HG03575 (cell line): ENCODE data around the gene LTBP3.
"Not testable (repeated sequence)": the region's sequence is repeated elsewhere in the genome, so short reads cannot be mapped to it uniquely, and the experiment has no call there.

Experiments used
- ATAC-seq: cut with Tn5 transposase; IDR thresholded peaks from one replicate; pipeline ENCODE4 v1.9.1; 2021; ENCODE audit not compliant: unreplicated experiment, insufficient number of reproducible peaks, low FRiP score; ENCODE audit errors: extremely low read depth

LTBP3 gene

DNA sequence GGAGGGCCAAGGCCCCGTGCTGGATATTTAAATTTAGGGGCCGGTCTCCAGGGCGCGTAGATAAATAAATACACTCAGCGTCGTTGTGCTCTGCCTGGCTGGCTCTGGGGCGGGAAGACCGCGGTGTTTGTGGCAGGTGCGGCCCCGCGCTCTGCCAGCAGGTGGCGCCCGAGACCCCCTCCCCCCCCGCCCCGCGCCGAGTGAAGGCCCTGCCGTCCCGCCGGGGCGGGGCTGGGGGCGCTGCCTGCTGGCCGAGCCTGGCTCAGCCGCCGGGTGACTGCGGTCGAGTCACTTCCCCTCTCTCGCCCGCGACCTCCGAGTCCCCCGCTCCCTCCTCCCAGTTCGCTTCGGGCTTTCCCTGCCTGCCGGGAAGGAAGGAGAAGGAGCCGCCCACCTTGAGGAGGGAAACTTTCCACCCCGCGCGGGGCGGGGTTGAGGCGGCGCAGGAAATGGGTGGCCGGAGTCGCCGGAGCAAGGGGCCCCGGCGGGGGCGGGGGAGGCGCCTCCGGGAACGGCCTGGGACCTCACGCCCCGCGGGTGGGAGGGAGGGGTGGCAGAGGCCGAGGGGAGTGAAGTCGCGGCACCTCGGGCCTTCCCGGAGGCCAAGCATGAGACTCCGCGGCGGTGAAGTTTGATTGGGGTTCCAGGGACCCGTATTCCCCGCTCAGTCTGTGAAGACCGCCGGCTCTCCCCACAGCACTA is 16.1 kb upstream of the LTBP3 start:
- ATAC-seq: no peak

DNA sequence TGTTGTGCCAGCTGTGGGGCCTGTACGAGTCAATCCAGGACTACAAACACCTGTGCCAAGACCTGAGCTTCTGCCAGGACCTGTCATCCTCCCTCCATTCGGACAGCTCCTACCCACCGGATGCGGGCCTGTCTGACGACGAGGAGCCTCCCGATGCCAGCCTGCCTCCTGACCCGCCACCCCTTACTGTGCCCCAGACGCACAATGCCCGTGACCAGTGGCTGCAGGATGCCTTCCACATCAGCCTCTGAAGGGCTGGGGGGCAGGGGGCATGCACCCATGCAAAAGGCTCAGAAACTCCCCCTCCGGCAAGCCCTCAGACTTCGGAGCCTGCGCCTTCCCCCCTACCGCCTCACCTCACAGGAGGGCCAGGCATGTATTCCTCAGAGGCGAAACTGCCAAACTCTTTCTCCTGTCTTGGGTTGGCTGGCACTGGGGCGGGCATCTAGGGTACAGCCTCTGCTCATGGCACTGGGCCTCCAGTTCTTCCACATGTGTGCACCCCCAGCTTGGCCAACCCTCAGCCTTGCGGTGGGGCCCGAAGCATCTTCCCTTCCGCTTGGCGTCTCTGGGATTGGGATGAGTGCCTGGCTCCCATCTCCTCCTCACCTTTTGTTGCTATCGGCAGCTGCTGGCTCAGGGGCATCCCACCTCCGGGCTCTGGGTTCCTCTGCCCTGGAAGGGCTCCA is 15.4 kb upstream of the LTBP3 start:
- ATAC-seq: no peak

DNA sequence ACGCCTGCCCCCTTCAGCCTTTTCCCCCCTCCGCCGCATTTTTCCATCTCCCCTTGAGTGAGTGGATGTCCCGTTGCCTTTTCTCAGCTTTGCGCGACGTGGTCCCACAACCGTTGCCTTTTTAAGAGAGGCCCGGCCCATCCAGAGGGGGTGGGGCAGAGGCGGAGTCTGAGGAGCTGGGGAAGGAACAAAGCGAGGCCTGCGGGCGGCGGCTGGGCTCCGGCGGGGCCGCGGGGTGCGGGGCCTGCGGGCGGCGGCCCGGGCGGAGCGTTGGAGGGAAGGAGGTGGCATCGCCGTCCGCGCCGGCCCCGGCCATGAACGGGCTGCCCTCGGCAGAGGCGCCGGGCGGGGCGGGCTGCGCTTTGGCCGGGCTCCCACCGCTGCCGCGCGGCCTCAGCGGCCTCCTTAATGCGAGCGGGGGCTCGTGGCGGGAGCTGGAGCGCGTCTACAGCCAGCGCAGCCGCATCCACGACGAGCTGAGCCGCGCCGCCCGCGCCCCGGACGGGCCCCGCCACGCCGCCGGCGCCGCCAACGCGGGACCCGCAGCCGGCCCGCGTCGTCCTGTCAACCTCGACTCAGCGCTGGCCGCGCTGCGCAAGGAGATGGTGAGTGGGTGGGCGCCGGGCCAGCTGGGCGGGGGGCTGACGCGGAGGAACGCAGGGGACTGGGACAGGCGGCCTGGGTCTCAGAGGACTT is 14.3 kb upstream of the LTBP3 start, which contains the start of gene FAM89B:
Gene FAM89B, plus strand, starts transcription at position 183 of the 696 bp plus-strand sequence. Its CDS starts 132 bp downstream, at position 315.
- ATAC-seq: no peak

DNA sequence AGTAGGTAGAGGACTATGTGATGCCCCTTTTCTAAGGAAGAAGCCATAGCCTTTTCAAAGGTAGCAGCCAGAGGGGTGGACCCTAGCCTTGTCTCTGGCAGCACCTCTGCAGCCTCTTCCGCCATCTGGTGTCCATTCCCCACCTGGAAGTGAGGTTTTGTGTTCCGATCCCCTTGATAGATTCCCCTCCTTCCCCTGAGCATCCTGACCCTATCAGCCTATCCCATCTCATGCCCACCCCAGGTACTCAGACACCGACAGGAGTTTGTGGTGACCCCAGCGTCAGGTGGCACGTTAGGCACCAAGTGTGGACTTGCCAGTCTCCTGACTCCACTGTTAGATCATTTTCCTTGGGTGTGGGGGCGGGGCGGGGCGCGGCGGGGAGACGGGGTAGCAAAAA is 13.8 kb upstream of the LTBP3 start:
- ATAC-seq: no peak

DNA sequence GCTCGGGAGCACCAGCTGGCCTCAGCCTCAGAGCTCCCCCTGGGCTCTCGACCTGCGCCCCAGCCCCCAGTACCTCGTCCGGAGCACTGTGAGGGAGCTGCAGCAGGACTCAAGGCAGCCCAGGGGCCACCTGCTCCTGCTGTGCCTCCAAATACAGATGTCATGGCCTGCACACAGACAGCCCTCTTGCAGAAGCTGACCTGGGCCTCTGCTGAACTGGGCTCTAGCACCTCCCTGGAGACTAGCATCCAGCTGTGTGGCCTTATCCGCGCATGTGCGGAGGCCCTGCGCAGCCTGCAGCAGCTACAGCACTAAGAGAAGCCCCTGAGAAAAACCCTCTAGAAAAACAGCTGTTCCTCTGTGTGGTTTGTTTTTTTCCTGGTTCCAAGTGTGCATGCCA is 13.3 kb upstream of the LTBP3 start:
- no peak for ATAC-seq

DNA sequence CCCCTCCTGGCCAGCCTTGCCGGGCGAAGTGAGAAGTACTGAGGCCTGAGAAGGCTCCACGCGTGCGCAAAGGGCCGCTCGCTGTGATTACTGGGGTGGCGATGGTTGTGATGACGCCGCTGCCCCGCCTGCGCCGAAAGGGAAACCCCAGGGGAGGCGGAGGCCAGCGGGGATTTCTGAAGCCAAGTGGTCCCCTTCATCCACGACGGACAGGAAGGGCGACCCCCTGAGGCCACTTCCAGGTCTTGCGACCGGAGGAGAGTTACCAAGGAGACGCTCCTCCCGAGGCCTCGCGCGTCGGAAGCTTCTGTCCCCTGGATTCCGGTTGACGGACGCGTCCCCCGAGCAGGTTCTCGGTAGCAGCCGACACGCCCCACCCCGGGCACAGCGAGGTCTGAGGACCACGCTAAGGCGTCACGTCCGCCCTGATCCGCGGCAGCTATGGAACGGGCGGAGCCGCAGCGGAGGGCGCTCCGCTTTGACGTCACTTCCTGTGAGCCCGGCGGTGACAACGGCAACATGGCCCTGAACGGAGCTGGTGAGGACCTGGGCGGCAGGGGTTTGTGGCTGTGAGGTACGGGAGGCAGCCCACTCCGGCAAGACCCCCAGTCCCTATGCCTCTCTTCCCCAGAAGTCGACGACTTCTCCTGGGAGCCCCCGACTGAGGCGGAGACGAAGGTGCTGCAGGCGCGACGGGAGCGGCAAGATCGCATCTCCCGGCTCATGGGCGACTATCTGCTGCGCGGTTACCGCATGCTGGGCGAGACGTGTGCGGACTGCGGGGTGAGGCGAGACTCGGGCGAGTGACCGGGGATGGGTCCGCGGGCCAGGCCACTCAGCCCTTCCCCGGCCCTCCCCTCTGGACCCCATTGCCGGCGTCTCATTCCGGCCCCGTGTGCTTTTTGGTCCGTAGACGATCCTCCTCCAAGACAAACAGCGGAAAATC is 12.1 kb upstream of the LTBP3 start, which contains the start of gene ZNRD2:
Gene ZNRD2, plus strand, starts transcription at position 505 of the 946 bp plus-strand sequence. Its CDS starts 15 bp downstream, at position 520.
- peak; percentile 33 for ATAC-seq

DNA sequence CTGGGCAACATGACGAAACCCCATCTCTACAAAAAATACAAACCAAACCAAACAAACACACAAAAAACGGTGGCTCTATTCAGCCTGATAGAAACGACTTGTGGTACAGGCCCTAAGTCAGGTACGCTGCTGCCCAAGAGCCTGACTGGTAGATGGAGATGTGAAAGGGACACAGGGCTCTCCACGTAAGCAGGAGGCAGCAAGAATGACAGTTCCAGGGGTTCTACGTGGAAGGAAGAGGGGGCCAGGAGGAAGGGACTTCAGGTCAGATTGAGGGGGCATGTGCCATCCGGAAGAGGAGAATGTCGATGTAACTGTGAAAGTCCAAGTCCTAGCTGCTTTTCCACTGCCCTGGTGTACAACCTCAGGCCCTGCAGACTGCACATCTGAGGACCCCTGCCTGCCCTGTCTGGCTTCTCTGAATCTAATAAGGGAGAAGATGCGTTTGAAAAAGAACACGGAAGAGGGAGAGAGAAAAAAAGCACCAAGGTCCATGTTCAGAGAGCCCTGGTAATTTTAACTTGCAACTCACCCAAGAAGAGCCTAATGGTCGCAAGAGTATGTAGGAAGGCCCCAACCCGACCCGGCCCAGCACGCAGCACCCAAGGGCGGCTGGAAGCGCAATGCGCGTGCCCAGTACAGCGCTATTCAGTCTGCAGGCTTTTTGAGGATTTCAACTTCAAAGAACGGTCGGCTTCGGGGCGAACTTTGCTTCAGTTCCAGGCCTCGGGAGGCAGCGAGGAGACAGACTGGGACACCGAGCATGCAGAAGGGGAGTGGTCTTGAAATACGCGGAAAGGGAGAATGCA is 11.2 kb upstream of the LTBP3 start:
- no peak for ATAC-seq

DNA sequence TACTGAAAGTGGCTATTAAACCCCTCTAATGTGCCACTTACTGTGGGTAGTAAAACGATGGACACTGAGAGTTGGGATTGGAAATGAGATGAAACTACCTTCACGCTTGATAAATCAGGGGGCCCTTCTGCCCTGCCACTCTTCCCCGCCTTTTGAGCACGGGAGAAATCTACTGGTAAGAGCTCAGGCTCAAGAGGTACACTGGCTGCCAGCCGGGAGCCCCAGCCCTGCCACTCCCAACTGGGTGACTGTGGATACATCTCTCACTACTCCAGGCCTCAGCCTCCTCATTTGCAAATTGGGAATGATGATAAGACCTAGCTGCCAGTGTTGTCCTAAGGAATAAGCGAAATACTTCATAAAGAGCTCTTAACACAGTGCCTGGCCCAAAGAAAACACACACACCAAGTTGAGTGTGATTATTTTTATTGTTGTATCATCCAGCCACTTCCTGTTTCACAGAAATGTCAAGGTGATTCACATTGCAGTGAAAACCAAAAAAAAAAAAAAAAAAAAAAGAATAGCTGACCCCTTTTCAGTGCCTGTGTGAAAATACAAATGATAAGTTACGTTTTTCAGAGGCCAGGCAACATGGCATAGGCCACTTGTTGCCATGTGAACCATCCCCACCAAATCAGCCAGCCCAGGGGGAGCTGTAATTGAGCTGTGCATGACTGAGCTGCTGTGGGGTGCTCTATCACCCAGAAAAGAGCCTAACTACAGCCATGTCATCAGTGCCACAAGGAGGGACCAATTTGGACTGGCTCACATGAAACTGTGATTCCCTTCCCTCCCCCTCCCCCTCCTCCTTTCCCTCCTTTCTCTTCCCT is 7.7 kb upstream of the LTBP3 start:
- ATAC-seq: no peak

DNA sequence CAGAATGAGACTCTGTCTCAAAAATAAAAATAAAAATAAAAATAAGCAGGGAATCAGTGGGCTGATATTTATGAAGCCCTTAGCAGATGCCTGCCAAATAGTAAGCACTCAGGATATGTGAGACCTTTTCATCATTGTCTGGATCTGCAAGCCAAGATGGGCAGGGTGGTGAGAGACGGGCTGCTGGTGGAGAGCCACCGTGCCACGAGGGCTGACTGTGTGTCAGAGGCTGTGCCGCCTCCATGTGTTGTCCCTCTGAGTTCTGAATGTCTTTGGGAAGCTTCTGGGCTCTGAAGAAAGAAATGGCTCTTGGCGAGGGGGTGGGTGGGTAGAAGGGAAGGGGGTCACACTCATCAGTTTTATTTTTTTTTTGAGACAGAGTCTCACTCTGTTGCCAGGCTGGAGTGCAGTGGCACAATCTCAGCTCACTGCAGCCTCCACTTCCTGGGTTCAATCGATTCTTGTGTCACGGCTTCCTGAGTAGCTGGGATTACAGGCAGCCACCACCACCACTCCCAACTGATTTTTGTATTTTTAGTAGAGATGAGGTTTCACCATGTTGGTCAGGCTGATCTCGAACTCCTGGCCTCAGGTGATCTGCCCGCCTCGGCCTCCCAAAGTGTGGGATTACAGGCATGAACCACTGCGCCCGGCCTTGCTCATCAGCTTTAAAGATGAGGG is 6.9 kb upstream of the LTBP3 start:
- not testable (repeated sequence) for ATAC-seq

DNA sequence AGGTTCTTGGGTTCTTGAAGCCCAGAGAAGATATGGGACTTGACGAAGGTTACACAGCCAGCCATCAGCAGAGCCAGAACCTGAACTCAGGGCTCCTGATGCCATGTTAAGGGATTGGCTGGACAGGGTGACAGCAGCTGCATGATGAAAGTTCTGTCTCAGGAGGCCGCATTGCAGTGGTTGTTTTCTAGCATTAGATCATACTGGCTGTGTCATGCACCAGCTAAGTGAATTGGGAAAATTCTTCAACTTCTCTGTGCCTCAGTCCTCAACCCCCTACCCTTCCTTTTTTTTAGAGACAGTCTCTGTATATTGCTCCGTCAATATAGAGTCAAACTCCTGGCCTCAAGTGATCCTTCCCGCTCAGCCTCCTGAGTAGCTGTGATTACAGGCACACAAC is 5.4 kb upstream of the LTBP3 start:
- no peak for ATAC-seq

DNA sequence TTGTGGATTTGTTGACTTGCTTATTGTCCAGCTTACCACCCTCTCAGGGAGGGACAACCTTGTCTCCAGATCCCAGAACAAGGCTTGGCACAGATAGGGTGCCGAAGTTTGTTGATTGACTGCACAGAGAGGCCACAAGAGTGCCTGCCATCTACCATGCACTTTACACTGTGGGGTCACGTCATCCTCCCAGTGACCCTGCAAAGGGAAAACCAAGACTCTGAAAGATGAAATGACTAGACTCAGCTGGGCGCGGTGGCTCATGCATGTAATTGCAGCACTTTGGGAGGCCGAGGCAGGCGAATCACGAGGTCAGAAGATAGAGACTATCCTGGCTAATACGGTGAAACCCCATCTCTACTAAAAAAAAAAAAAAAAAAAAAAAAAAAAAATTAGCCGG is 4.6 kb upstream of the LTBP3 start:
- no peak for ATAC-seq

DNA sequence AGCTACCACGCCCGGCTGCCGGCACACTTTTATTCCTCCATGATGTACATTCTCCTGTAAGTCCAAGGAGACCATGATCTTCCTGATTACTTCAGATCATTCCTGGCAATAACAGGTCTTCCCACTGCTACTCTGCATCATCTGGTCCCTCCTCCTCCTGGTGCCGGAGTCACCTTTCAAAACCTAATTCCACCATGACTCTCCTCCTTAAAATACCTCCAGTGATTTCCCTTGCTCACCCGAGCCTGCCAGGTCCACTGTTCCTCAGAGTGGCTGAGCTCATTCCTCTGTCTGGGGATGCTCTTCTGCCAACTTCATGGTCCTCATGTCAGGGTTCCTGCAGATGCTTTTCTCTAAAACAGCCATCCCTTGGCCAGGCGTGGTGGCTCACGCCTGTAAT is 3.9 kb upstream of the LTBP3 start:
- no peak for ATAC-seq

DNA sequence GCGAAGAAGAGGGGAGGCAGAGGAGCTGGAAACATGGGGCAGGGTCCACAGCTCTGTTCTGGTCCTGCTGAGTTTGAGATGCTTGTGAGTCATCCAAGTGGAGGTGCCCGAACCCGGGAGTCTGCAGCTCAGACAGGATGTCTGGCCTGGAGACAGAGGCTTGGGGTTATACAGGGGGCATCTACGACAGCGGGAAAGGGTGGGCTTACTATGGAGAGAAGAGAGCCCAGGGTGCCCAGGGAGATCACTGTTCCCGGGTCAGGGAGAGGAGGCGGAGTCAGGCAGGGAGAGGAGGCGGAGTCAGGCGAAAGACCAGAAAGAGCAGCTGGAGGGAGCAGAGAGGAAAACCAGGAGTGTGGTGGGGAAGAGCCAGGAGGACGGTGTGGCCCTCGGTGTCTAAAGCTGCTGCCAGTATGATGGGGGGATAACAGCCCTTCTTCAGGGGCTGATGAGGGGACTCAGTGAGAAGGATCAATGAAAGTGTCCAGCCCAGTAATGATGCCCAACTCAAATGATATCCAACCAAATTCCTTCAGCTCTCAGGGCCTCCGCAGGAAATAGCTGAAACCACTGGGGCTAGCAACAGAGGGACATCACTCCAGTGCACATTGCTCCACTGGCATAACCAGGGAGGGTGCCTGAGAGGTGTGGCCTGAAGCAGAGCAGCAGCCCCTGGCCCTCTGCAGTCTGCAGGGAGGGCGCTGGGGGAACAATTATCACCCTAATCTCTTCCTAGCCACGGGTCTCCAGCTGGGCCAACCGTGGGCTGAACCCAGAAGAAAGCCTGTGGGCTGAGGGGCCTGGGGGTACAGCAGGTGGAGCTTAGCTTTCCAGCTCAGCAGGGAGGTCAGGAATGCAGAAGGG is 2.6 kb upstream of the LTBP3 start:
- no peak for ATAC-seq

DNA sequence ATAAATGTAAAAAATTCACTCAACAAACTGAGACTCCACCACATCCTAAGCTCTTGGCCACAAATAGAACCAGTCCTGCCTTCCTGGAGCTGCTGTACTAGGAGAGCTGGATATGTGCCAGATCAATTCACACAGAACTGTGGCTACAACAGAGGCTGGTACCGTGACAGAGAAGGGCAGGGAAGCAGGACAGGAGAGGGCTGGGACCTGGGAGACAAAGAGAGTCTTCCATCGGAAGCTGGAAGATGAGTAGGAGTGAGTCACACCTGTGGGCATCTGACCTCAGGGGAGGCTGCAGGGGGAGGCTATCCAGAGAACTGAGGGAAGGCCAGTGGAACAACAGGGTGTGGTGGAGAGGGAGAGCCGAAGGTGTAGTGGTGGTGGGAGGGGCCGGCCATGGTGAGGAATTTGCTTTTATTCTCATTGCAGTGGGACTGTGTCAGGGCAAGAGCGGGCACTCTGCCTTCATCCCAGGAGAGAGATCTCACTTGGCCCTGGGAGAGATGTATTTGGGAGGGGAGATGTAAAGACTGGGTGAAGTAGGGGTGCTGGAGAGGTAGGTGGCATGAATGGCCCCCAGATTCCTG is 1.9 kb upstream of the LTBP3 start:
- ATAC-seq: no peak

DNA sequence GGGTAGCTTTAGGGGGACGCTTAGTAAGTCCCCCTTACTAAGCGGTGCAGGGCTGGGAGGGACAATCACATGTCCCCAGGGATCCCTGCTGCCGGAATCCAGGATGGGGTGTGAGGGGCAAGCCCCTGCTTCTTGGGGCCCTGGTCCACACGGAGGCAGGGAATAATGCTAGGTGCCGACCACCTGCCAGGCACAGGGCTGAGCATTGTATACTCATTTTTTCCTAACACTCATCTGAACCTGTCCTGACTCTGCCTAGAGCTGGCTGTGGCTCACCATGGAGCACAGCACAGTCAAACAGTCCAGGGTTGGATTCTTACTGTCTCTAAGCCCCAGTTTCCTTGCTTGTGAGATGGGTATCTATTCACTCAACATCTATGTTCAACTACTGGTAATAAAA is 1.4 kb upstream of the LTBP3 start:
- no peak for ATAC-seq
